Stimulated activated CD8-positive, alpha-beta memory T cell treated with anti-CD3 and anti-CD28 coated beads, Interleukin-15, amount 100 ng/mL, for 48 hours (primary cell): ENCODE data around the gene PTPRF.
A peak's percentile ranks its signal among the peaks of the same experiment; 100 is the strongest.

Experiments used
- DNase-seq, 2 donors: peaks; one replicate each; pipeline ENCODE4 v3.0.0-alpha.2; 2020; ENCODE audit warnings: low read depth in 2 of 2

The PTPRF gene

DNA sequence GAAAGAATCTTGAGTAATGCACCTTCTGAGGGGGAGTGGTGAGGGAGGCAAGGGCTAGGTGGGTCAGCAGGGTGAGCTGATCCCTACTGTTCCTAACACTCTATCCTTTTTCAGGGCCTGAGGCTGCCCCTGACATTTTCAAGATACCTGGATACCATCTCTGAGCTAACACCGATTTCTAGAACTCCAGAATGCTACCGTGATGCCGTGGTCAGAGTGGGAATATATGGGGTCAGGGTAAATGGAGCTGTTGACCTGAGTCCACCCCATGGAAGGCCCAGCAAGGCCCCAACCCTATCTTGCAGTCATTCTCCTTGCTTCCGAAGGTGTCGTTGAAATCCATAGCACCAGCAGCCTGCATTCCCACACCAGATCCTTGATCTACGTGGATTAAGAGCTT is 18.0 kb upstream of the PTPRF start:
- no peak for DNase-seq

- DNase-seq = no peak
Measured at GRCh38 chr1:43513471-43514173, 17.1 kb upstream of the PTPRF start.

- no peak for DNase-seq
Measured at GRCh38 chr1:43518935-43519686, 11.6 kb upstream of the PTPRF start.

- no peak for DNase-seq
Measured at GRCh38 chr1:43520100-43520778, 10.4 kb upstream of the PTPRF start.

DNA sequence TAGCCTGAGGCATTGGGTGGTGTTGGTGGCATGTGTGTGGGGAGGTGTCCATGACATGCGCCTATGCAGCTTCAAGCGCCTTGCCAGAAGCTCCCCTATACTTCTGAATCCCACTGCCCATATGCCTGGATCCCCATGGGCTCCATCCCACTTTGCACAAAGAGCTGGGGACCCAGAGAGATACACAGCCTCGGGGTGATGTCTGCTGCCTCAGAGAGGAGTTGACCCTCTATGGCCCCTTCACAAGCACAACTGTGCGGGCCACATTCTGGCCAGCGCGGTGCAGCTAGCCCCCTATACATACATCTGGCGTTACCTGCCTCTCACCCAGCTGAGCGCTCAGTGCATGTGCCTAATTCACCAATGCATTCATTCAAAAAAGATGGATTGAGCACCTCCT is 9.6 kb upstream of the PTPRF start:
- DNase-seq = no peak

DNA sequence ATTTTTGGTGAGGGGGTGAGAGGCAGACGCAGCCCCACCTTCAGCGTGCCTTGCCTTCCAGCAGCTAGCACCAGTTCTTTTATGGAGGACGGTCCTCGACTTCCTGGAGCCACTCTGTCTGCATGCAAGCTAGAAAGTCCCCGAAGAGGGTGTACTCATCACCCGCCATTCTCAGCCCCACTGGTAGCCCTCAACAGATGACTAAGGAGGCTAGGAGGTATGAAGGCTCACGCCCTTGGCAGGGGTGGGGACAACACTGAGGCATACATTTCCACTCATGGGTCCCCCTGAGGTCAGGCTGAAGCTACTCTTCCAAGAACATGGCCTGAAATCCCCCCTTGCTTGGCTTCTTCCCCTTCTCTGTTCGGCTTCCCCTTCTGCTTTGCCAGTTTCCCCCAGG is 8.9 kb upstream of the PTPRF start:
- DNase-seq = no peak

- DNase-seq = no peak
Measured at GRCh38 chr1:43522431-43522775, 8.3 kb upstream of the PTPRF start.

- DNase-seq = no peak
Measured at GRCh38 chr1:43522776-43523480, 7.8 kb upstream of the PTPRF start.

DNA sequence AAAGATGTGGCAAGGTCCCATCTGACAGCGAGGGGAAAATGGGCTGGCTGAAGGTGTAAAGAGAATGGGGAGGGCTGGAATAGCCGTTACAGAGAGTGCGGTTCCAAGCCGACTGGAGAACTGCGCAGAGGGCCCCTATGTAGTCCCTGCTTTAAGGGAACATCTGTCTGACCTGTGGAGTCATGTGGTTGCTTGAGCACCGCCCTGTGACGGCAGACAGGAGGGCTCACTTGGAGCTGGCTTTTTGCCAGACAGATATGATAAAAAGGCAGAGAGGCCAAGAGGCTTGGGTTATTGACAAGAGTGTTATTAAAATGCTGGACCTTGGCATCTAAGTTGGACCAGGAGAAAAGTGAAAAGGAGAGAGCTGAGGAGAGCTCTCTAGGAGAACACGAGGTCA is 5.9 kb upstream of the PTPRF start:
- no peak for DNase-seq

DNA sequence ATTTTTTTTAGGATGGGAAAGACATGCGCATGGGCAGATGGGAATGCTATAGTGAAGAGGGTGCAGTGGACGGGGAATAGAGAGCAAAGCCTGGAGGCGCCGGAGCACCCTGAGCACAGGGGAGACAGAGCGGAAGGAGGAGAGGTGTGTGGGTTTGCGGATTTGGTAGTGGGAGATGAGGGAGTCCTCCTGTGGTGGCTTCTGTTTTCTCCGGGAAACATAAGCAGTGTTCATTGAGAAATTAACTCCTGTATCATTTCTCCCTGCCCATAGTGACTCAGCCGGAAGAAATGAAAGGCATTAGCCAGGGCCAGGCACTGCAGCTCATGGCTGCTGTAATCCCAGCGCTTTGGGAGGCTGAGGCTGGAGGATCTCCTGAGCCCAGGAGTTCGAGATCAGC is 4.7 kb upstream of the PTPRF start:
- no peak for DNase-seq

GRCh38 chr1:43527111-43527878 is 3.4 kb upstream of the PTPRF start:
- DNase-seq = no peak

- DNase-seq = peak; percentile 53 to 56
Measured at GRCh38 chr1:43529206-43529731, 1.4 kb upstream of the PTPRF start.

GRCh38 chr1:43531107-43531905 is 623 bp downstream of the PTPRF start:
- no peak for DNase-seq

- no peak for DNase-seq
Measured at GRCh38 chr1:43531906-43532584, 1.4 kb downstream of the PTPRF start.

GRCh38 chr1:43532716-43533115 is 2.0 kb downstream of the PTPRF start:
- no peak for DNase-seq

- DNase-seq = no peak
Measured at GRCh38 chr1:43533584-43533983, 2.9 kb downstream of the PTPRF start.

- no peak for DNase-seq
Measured at GRCh38 chr1:43534256-43534655, 3.6 kb downstream of the PTPRF start.

DNA sequence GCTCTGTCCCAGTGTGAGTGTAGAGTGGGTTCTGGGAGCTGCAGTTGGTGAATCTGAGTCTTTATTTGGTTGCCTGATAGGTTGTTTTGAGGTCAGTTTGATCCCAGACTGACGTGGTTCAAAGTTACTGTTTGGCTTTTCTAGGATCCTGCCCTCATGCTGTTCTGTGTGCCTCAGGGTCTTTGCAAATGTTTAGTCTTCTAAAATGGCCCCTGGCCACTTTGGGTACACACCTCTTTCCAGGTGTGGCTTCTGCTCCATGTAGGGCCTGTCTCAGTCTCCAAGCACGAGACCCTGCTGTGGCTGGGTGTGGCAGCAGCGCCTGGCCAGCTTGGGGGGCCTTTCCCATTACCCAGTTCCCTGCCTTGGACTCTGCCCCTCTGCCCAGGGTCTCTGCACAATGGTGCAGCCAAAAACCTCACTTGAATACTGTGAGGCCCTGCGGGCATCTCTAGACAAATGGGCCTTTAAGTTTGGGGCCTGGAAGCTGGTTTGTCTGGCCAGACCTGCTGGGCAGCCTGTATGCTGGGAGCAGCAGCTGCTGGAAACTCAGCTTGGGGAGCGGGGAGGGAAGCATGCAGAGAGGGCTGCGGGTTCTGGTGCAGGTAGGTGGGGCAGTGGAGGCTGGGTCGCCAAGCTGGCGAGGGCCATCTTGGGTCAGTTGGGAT is 5.6 kb downstream of the PTPRF start:
- DNase-seq = no peak

DNA sequence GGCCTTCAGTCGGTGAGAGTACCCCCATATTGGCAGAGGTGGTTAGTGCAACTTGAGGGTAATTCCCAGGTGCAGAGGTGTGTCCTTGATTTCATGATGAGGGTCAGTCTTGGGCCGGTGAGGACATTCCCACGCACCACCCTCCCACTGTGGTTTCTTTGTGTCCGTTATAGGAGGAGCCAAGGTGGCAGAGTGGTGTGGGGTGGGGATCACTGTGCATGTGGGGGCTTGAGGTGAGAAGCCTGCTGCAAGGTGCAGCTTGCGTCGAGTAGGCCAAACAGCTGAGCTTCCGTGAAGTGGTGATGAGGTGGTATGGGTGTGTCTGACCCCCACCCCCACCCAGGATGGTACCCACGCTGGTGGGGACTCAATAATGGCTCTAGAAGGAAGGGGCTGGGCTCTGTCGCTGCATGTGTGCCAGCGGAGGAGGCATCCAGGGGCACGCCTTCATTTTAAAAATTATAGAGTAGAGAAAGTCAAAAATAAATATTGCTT is 6.2 kb downstream of the PTPRF start:
- DNase-seq = no peak
